ENCODE data around the gene RIOK3.

RIOK3 gene

GRCh38 chr18:23519734-23520133, 66.6 kb downstream of the RIOK3 start:
- H3K4me3 Mint-ChIP-seq = no peak overlapping the region
- peaks cover 12% of the 10 kb centered on the region for H3K4me1 Mint-ChIP-seq (ENCODE audit: low read depth)
- H3K9me3 Mint-ChIP-seq = no peaks in the 10 kb centered on the region
- H3K36me3 Mint-ChIP-seq (ENCODE audit: low read depth) = peaks cover 66% of the 10 kb centered on the region
- no peaks in the 10 kb centered on the region for H3K27me3 Mint-ChIP-seq (ENCODE audit: low read depth)
- no peak overlapping the region for H3K27ac Mint-ChIP-seq

GRCh38 chr18:23521271-23521670, 68.2 kb downstream of the RIOK3 start:
- H3K4me1 Mint-ChIP-seq (ENCODE audit: low read depth) = peaks cover 7% of the 10 kb centered on the region
- no peaks in the 10 kb centered on the region for H3K27me3 Mint-ChIP-seq (ENCODE audit: low read depth)
- no peaks in the 10 kb centered on the region for H3K9me3 Mint-ChIP-seq
- no peak overlapping the region for H3K4me3 Mint-ChIP-seq
- no peak overlapping the region for H3K27ac Mint-ChIP-seq
- H3K36me3 Mint-ChIP-seq (ENCODE audit: low read depth) = peaks cover 64% of the 10 kb centered on the region

GRCh38 chr18:23521907-23522306, 68.8 kb downstream of the RIOK3 start:
- no peak overlapping the region for H3K4me3 Mint-ChIP-seq
- peaks cover 69% of the 10 kb centered on the region for H3K36me3 Mint-ChIP-seq (ENCODE audit: low read depth)
- H3K27me3 Mint-ChIP-seq (ENCODE audit: low read depth) = no peaks in the 10 kb centered on the region
- H3K27ac Mint-ChIP-seq = no peak overlapping the region
- H3K9me3 Mint-ChIP-seq = no peaks in the 10 kb centered on the region
- H3K4me1 Mint-ChIP-seq (ENCODE audit: low read depth) = peaks cover 7% of the 10 kb centered on the region

- Mint-ChIP-seq H3K27ac (no peak overlapping the region), H3K36me3 (ENCODE audit: low read depth) (peaks cover 65% of the 10 kb centered on the region), H3K4me1 (ENCODE audit: low read depth) (peaks cover 7% of the 10 kb centered on the region), H3K9me3 (no peaks in the 10 kb centered on the region), H3K4me3 (no peak overlapping the region), H3K27me3 (ENCODE audit: low read depth) (no peaks in the 10 kb centered on the region)
These were observed 70.5 kb downstream of the RIOK3 start for GRCh38 chr18:23523429-23524212.

GRCh38 chr18:23524213-23524707, 71.2 kb downstream of the RIOK3 start:
- Mint-ChIP-seq H3K27me3 (ENCODE audit: low read depth) (no peaks in the 10 kb centered on the region), H3K36me3 (ENCODE audit: low read depth) (peaks cover 68% of the 10 kb centered on the region), H3K4me1 (ENCODE audit: low read depth) (peaks cover 7% of the 10 kb centered on the region), H3K4me3 (no peak overlapping the region), H3K27ac (no peak overlapping the region), H3K9me3 (no peaks in the 10 kb centered on the region)

- no peak overlapping the region for H3K4me3 Mint-ChIP-seq
- no peak overlapping the region for H3K27ac Mint-ChIP-seq
- peaks cover 67% of the 10 kb centered on the region for H3K36me3 Mint-ChIP-seq (ENCODE audit: low read depth)
These were observed 73.5 kb downstream of the RIOK3 start for GRCh38 chr18:23526501-23527063.

GRCh38 chr18:23528580-23529472, 75.7 kb downstream of the RIOK3 start:
- peaks cover 5% of the 10 kb centered on the region for H3K4me1 Mint-ChIP-seq (ENCODE audit: low read depth)
- H3K4me3 Mint-ChIP-seq = no peak overlapping the region
- H3K27ac Mint-ChIP-seq = no peak overlapping the region
- peaks cover 64% of the 10 kb centered on the region for H3K36me3 Mint-ChIP-seq (ENCODE audit: low read depth)
- H3K27me3 Mint-ChIP-seq (ENCODE audit: low read depth) = no peaks in the 10 kb centered on the region
- H3K9me3 Mint-ChIP-seq = no peaks in the 10 kb centered on the region

More at GRCh38 chr18:23526501-23527063, 73.5 kb downstream of the RIOK3 start:
- no peaks in the 10 kb centered on the region for H3K27me3 Mint-ChIP-seq (ENCODE audit: low read depth)
- peaks cover 9% of the 10 kb centered on the region for H3K4me1 Mint-ChIP-seq (ENCODE audit: low read depth)
- H3K9me3 Mint-ChIP-seq = no peaks in the 10 kb centered on the region

GRCh38 chr18:23529604-23530003, 76.5 kb downstream of the RIOK3 start:
- peak overlapping the region; percentile 0 for H3K27ac Mint-ChIP-seq
- H3K9me3 Mint-ChIP-seq = no peaks in the 10 kb centered on the region
- H3K4me3 Mint-ChIP-seq = no peak overlapping the region
- peaks cover 61% of the 10 kb centered on the region for H3K36me3 Mint-ChIP-seq (ENCODE audit: low read depth)
- H3K4me1 Mint-ChIP-seq (ENCODE audit: low read depth) = peaks cover 4% of the 10 kb centered on the region
- no peaks in the 10 kb centered on the region for H3K27me3 Mint-ChIP-seq (ENCODE audit: low read depth)

- no peaks in the 10 kb centered on the region for H3K9me3 Mint-ChIP-seq
- peaks cover 62% of the 10 kb centered on the region for H3K36me3 Mint-ChIP-seq (ENCODE audit: low read depth)
- peaks cover 4% of the 10 kb centered on the region for H3K4me1 Mint-ChIP-seq (ENCODE audit: low read depth)
- no peaks in the 10 kb centered on the region for H3K27me3 Mint-ChIP-seq (ENCODE audit: low read depth)
- no peak overlapping the region for H3K4me3 Mint-ChIP-seq
- no peak overlapping the region for H3K27ac Mint-ChIP-seq
These were observed 77.1 kb downstream of the RIOK3 start for GRCh38 chr18:23530195-23530594.

- peaks cover 62% of the 10 kb centered on the region for H3K36me3 Mint-ChIP-seq (ENCODE audit: low read depth)
- no peak overlapping the region for H3K27ac Mint-ChIP-seq
- no peaks in the 10 kb centered on the region for H3K27me3 Mint-ChIP-seq (ENCODE audit: low read depth)
- no peaks in the 10 kb centered on the region for H3K9me3 Mint-ChIP-seq
- peaks cover 4% of the 10 kb centered on the region for H3K4me1 Mint-ChIP-seq (ENCODE audit: low read depth)
- H3K4me3 Mint-ChIP-seq = no peak overlapping the region
These were observed 78.8 kb downstream of the RIOK3 start for GRCh38 chr18:23531912-23532311.
